Astrocyte (in vitro differentiated cells and primary cell): ENCODE data around the gene CCDC146.

Source experiments
- CTCF ChIP-seq: IDR thresholded peaks from 2 replicates; pipeline ENCODE4 v1.5.1; 2011; ENCODE audit warnings: low read depth, mild to moderate bottlenecking, inconsistent platforms, low read length, moderate library complexity; ENCODE audit not compliant: insufficient read depth
- EZH2 ChIP-seq: IDR thresholded peaks from 2 replicates; pipeline ENCODE4 v1.6.1; 2012; ENCODE audit warnings: mild to moderate bottlenecking, low read length, inconsistent platforms; ENCODE audit not compliant: insufficient read depth

GRCh38 chr7:77216181-77216845 lies 93.9 kb downstream of the CCDC146 start:
- TF ChIP-seq EZH2 (no peak), CTCF (no peak)
